ENCODE measurements around the gene TTLL8.
"Not testable (repeated sequence)": the region's sequence is repeated elsewhere in the genome, so short reads cannot be mapped to it uniquely, and the experiment has no call there.

The TTLL8 gene

GRCh38 chr22:50087646-50088045 lies 29.5 kb upstream of the TTLL8 start:
- Mint-ChIP-seq H3K9me3 (no peaks in the 10 kb centered on the region), H3K4me1 (ENCODE audit: low read depth) (peaks cover 8% of the 10 kb centered on the region), H3K27me3 (ENCODE audit: low read depth) (peaks cover 12% of the 10 kb centered on the region), H3K36me3 (ENCODE audit: low read depth) (peaks cover 5% of the 10 kb centered on the region), H3K27ac (no peak overlapping the region), H3K4me3 (no peak overlapping the region)
- DNase-seq (ENCODE audit: low spot score), result no peak

- DNase-seq (ENCODE audit: low spot score); H3K27ac Mint-ChIP-seq; H3K4me3 Mint-ChIP-seq; H3K9me3 Mint-ChIP-seq; H3K36me3 Mint-ChIP-seq (ENCODE audit: low read depth); H3K4me1 Mint-ChIP-seq (ENCODE audit: low read depth): not testable (repeated sequence)
- H3K27me3 Mint-ChIP-seq (ENCODE audit: low read depth), result peaks cover 12% of the 10 kb centered on the region
Observed at GRCh38 chr22:50086975-50087374, 28.9 kb upstream of the TTLL8 start.

- no peaks in the 10 kb centered on the region for H3K9me3 Mint-ChIP-seq
- no peak for DNase-seq (ENCODE audit: low spot score)
- H3K36me3 Mint-ChIP-seq (ENCODE audit: low read depth), result peaks cover 5% of the 10 kb centered on the region
- H3K27ac Mint-ChIP-seq, result no peak overlapping the region
- peaks cover 8% of the 10 kb centered on the region for H3K4me1 Mint-ChIP-seq (ENCODE audit: low read depth)
- no peak overlapping the region for H3K4me3 Mint-ChIP-seq
- H3K27me3 Mint-ChIP-seq (ENCODE audit: low read depth), result peaks cover 12% of the 10 kb centered on the region
Observed at GRCh38 chr22:50086526-50086925, 28.4 kb upstream of the TTLL8 start.

- Mint-ChIP-seq H3K4me3 (peak within 1 kb of the TSS; percentile 67), H3K36me3 (ENCODE audit: low read depth) (peaks cover 5% of the 10 kb centered on the region), H3K4me1 (ENCODE audit: low read depth) (peaks cover 8% of the 10 kb centered on the region), H3K27me3 (ENCODE audit: low read depth) (peaks cover 14% of the 10 kb centered on the region), H3K9me3 (no peaks in the 10 kb centered on the region), H3K27ac (no peak within 1 kb of the TSS)
- DNase-seq (ENCODE audit: low spot score), result no peak
Observed at GRCh38 chr22:50085211-50085972, 27.3 kb upstream of the TTLL8 start, which contains the start of gene MLC1. MLC1 (minus strand) TSS chr22:50085426; CDS start chr22:50084902, 524 bp downstream.

GRCh38 chr22:50084614-50085021 lies 26.5 kb upstream of the TTLL8 start:
- DNase-seq (ENCODE audit: low spot score), result no peak
- Mint-ChIP-seq H3K4me1 (ENCODE audit: low read depth) (peaks cover 8% of the 10 kb centered on the region), H3K27me3 (ENCODE audit: low read depth) (peaks cover 14% of the 10 kb centered on the region), H3K4me3 (no peak overlapping the region), H3K27ac (no peak overlapping the region), H3K36me3 (ENCODE audit: low read depth) (peaks cover 5% of the 10 kb centered on the region), H3K9me3 (no peaks in the 10 kb centered on the region)

- peaks cover 5% of the 10 kb centered on the region for H3K36me3 Mint-ChIP-seq (ENCODE audit: low read depth)
Observed at GRCh38 chr22:50084080-50084477, 26.0 kb upstream of the TTLL8 start.

GRCh38 chr22:50083462-50084079 lies 25.5 kb upstream of the TTLL8 start:
- peaks cover 8% of the 10 kb centered on the region for H3K4me1 Mint-ChIP-seq (ENCODE audit: low read depth)
- H3K4me3 Mint-ChIP-seq, result no peak overlapping the region
- peaks cover 5% of the 10 kb centered on the region for H3K36me3 Mint-ChIP-seq (ENCODE audit: low read depth)
- H3K27ac Mint-ChIP-seq, result no peak overlapping the region
- peaks cover 14% of the 10 kb centered on the region for H3K27me3 Mint-ChIP-seq (ENCODE audit: low read depth)
- H3K9me3 Mint-ChIP-seq, result no peaks in the 10 kb centered on the region
- DNase-seq (ENCODE audit: low spot score), result no peak

More at GRCh38 chr22:50084080-50084477, 26.0 kb upstream of the TTLL8 start:
- Mint-ChIP-seq H3K27me3 (ENCODE audit: low read depth) (peaks cover 14% of the 10 kb centered on the region), H3K4me3 (no peak overlapping the region), H3K4me1 (ENCODE audit: low read depth) (peaks cover 8% of the 10 kb centered on the region), H3K9me3 (no peaks in the 10 kb centered on the region), H3K27ac (no peak overlapping the region)
- no peak for DNase-seq (ENCODE audit: low spot score)

- Mint-ChIP-seq H3K36me3 (ENCODE audit: low read depth) (peaks cover 5% of the 10 kb centered on the region), H3K27ac (no peak overlapping the region), H3K27me3 (ENCODE audit: low read depth) (peaks cover 14% of the 10 kb centered on the region), H3K4me3 (no peak overlapping the region), H3K4me1 (ENCODE audit: low read depth) (peaks cover 8% of the 10 kb centered on the region), H3K9me3 (no peaks in the 10 kb centered on the region)
- no peak for DNase-seq (ENCODE audit: low spot score)
Observed at GRCh38 chr22:50082961-50083461, 24.9 kb upstream of the TTLL8 start.

- H3K9me3 Mint-ChIP-seq, result no peaks in the 10 kb centered on the region
- no peak overlapping the region for H3K4me3 Mint-ChIP-seq
- H3K27ac Mint-ChIP-seq, result no peak overlapping the region
- peaks cover 8% of the 10 kb centered on the region for H3K4me1 Mint-ChIP-seq (ENCODE audit: low read depth)
- DNase-seq (ENCODE audit: low spot score), result no peak
- H3K27me3 Mint-ChIP-seq (ENCODE audit: low read depth), result peaks cover 14% of the 10 kb centered on the region
- H3K36me3 Mint-ChIP-seq (ENCODE audit: low read depth), result peaks cover 4% of the 10 kb centered on the region
Observed at GRCh38 chr22:50082197-50082715, 24.2 kb upstream of the TTLL8 start.

- Mint-ChIP-seq H3K4me1 (ENCODE audit: low read depth) (peaks cover 8% of the 10 kb centered on the region), H3K9me3 (no peaks in the 10 kb centered on the region), H3K27me3 (ENCODE audit: low read depth) (peaks cover 12% of the 10 kb centered on the region), H3K36me3 (ENCODE audit: low read depth) (peaks cover 2% of the 10 kb centered on the region), H3K27ac (no peak overlapping the region), H3K4me3 (no peak overlapping the region)
- no peak for DNase-seq (ENCODE audit: low spot score)
Observed at GRCh38 chr22:50081426-50082196, 23.5 kb upstream of the TTLL8 start.

- Mint-ChIP-seq H3K4me1 (ENCODE audit: low read depth) (peaks cover 1% of the 10 kb centered on the region), H3K36me3 (ENCODE audit: low read depth) (no peaks in the 10 kb centered on the region), H3K9me3 (no peaks in the 10 kb centered on the region), H3K4me3 (no peak overlapping the region), H3K27me3 (ENCODE audit: low read depth) (peaks cover 7% of the 10 kb centered on the region), H3K27ac (no peak overlapping the region)
- no peak for DNase-seq (ENCODE audit: low spot score)
Observed at GRCh38 chr22:50080077-50080465, 22.0 kb upstream of the TTLL8 start.

GRCh38 chr22:50078761-50079160 lies 20.7 kb upstream of the TTLL8 start:
- Mint-ChIP-seq H3K27me3 (ENCODE audit: low read depth) (peaks cover 2% of the 10 kb centered on the region), H3K4me1 (ENCODE audit: low read depth) (no peaks in the 10 kb centered on the region), H3K4me3 (no peak overlapping the region), H3K27ac (no peak overlapping the region), H3K36me3 (ENCODE audit: low read depth) (no peaks in the 10 kb centered on the region), H3K9me3 (no peaks in the 10 kb centered on the region)
- no peak for DNase-seq (ENCODE audit: low spot score)

- Mint-ChIP-seq H3K36me3 (ENCODE audit: low read depth) (no peaks in the 10 kb centered on the region), H3K27ac (no peak overlapping the region), H3K4me3 (no peak overlapping the region), H3K27me3 (ENCODE audit: low read depth) (peaks cover 2% of the 10 kb centered on the region), H3K9me3 (no peaks in the 10 kb centered on the region), H3K4me1 (ENCODE audit: low read depth) (no peaks in the 10 kb centered on the region)
- no peak for DNase-seq (ENCODE audit: low spot score)
Observed at GRCh38 chr22:50078246-50078645, 20.1 kb upstream of the TTLL8 start.

Data from T-helper 2 cell treated with Interferon-gamma antibody and Interleukin-4, amounts not matched to agents 5 μg/mL and 100 μg/mL, for 36 hours (primary cell).